GOT3 (cell line): ENCODE results near the gene MAP3K5.

Experiments
- DNase-seq: peaks from one replicate; lab custom pipeline; 2025; ENCODE audit warnings: mixed read lengths; lab: John Stamatoyannopoulos, UW

Gene MAP3K5

DNA sequence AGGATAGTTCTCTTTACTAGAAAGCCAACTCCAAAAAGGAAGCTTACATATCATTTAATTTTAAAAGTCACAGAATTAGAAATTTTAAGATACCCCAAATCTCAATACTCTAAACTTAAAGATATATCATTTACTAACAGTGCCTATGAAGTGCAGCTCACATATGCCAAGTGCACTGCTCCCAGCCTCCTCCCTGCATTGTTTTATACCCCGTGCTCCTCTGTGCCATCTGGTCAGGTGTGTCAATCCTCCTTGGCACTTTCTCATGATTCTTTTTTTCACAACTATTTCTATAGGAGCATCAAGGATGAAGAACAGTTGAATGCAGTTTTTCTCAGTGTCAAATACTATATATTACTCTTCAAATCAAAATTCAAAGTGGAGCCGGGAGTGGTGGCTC lies 250.9 kb downstream of the MAP3K5 start:
- DNase-seq = no peak

DNA sequence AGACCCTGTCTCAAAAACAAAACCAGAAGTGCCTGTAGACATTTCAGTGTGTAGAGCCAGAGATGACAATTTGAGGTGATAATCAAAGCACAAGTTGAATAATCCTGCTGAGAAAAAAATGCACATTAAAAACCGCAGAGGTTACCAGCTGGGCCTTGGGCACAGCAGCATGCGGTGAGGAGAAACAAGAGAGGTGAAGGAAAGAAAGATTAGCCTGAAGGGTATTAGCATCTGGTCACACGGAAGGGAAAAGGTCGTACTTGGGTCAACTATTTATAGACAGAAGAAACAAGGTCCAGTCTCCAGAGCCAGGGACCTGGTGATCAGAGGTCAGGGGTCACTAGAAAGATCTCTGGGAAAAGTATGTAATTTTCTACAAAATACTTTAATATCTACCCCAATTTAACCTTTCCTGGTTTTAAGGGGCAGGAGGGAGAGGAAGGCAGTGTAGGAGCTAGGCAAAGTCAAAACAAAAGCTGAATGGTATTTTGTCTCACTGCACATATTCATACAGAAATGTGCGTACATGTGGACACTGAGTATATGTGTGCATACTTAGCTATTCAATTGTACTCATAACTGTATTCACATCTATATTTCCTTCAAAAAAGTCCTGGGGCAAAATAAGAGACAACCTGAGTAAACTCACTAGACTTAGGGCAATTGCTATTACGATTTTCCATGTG lies 252.2 kb downstream of the MAP3K5 start:
- DNase-seq = no peak

DNA sequence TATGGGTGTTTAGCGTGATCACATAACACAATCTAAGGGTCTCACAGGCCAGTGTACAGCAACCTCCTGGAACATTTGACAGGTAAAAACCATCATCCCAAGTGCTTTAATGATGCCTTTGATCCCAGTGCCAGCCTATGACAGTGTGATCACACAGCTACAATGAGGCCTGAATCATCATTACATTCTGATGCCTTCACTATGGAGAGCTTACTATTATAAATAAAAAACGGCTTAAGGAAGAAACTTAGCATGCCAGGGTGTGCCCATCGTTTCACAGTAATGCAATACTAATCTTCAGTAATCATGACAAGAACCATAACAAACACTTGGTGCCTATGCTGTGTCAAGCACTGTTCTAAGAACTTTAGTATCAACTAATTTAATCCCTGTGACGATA lies 253.4 kb downstream of the MAP3K5 start:
- no peak for DNase-seq

DNA sequence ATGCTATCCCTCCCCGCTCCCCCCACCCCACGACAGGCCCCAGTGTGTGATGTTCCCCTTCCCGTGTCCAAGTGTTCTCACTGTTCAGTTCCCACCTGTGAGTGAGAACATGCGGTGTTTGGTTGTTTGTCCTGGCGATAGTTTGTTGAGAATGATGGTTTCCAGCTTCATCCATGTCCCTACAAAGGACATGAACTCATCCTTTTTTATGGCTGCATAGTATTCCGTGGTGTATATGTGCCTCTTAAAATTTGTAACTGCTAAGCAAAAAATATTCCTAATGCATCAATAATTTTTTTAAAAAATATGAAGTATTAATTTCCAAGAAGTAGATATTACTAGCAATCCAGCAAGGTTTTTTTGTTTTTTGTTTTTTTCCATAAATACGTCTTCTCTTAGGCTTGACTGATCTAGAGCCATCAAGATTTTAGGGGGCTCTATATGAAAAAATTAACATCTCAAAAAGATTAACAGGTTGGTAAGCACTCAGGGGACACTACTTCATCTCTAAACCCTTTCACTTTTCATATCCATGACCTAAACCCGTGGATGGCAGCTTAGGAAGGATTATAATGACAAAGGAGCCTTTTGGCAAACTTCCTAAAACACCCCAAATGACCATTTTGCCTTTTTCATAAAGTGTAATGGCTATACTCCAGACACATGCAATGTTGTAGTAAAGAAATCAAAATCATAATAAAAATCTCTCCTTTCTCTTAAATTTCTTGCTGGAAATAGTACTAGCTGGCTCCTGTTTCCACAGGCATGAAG lies 256.2 kb downstream of the MAP3K5 start:
- DNase-seq = no peak

DNA sequence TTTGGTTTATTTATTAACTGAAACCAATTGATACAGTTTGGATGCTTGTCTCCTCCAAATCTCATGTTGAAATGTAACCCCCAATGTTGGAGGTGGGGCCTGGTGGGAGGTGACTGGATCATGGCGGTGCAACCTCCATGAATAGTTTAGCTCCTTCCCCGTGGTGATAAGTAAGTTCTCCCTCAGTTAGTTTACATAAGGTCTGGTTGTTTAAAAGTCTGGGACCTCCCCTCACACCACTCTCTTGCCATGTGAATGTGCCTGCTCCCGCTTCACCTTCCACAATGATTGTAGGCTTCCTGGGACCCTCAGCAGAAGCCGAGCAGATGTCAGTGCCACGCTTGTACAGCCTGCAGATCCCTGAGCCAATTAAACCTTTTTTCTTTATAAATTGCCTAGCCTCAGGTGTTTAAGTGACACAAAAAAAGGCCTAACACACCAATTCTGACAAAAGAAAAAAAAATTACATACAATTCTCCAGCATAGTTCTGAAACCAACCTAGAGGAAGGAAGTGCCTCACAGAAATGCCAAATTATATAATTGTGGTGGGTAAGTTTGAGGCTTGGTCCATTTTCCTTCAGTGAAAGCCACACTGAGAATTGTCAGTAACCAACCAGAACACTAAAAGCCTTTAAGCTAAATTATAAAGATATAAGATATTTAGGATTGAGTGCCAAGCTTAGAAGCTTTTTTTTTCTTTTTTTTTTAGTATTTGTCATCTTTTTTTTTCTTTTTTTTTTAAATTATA lies 257.1 kb downstream of the MAP3K5 start:
- DNase-seq = no peak

DNA sequence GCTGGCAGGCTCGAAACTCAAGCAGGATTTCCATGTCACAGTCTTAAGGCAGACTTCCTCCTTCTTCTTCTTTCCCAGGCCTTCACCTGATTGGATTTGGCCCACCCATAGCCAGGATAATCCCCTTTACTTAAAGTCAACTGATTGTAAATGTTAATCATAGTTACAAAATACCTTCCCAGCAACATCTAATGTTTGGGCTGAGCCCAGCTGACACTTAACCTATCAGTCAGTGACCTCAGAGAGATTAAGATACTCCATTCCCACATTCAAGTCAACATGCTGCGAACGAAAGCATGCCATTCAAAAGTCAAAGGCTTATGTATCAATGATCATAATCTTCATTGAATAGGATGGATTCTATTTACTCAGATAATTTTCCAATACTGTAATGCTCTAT lies 258.0 kb downstream of the MAP3K5 start:
- no peak for DNase-seq

DNA sequence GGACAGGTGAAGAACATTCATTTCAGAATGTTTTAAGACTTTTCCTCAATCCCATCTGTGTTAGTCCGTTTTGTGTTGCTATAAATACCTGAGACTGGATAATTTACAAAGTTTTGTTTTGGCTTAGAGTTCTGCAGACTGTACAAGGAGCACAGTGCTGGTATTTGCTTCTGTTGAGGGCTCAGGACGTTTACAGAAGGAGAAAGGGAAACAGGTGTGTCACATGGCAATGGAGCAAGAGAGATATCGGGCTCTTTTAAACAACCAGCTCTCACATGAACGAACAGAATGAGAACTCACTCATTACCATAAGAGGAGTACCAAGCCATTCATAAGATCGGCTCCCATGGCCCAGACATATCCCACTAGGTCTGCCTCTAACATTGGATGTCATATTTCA lies 258.8 kb downstream of the MAP3K5 start:
- no peak for DNase-seq

DNA sequence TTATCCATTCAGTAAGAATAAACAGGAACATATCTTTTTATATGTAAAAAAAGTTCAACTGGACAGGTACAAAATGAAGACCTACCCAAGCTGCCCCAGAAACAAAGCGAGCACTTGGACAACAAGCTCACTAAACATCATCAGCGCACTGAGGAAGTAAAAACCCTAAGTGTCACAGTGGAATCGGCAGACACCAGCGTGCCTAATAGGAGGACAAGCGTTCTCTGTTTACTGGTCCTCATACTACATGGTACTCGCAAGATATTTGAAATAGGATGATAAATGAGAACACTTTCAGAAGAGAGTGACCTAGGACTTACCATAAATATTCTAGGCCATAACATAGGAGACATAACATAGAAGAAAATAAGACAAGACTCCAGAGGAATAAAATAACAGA lies 260.2 kb downstream of the MAP3K5 start:
- DNase-seq = no peak

DNA sequence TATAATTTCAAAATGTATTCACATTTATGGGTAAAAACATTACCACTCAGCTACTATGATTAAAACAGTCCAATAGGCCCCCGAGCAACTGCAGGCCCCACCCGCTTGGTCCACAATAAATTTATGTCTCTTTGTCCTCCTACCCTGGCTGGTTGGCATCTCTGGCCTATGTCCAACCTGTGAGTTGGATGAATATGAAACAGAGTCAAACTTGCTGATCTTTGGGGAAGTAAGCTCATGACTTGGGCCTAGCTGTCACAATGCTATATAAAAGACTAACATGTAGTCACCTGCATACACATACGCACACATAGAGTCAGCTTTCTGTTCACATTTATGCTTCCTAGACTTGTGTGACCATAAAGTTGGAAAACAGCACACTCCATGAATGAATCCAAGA lies 262.6 kb downstream of the MAP3K5 start:
- DNase-seq = no peak

DNA sequence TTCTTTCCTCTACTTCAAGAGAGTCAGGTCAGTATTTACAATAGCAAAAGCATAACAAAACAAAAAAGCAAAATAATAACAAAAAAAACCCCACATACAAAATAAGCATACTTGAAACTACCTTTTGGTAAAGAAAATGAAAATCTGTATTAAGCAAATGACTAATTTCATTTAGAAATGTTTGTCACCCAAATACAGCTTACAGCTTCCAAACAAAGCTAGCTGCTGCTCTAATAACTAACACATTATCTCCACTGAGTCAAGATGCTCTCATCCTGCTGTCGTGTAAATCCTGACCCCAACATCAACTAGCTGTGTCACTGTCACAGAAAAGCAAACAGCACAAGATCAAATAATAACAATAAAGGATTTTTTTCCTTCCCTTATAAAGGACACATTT lies 263.8 kb downstream of the MAP3K5 start:
- no peak for DNase-seq

DNA sequence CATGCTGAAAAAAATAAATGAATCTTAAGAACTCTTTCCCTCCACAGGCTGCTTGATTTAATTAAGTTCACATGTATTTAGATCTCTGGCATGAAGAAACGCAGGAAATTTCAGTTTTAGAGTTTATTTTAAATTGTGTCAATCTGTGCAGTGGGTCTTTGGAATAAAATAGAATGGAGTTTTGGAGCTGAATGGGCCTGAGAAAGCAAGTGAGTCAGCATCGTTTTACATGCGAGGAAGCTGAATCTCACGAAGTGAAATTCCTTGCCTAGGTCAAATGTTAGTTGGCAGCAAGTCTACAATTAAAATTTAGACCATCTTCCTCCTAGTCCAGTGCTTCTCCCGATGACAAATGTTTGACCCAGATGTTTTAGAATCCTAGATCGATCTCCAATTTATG lies 264.4 kb downstream of the MAP3K5 start:
- DNase-seq = no peak

DNA sequence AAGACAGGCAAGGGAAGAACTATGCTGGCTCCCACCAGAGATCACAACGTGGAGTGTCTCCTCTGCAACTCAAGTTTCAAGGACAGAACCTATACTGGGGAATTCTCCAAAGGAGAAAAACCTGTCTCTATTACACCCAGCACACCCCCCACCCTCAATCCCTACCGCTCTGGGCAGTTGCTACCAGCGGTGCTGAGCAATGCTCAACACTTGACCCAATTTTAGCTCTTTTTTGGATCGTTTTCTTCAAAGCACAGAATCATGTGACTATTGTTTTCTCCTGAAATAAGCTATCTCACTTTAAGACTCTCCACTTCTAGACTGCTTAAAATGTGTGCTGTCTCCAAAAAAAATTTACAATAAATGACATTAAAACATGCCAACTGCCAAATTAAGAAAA lies 265.3 kb downstream of the MAP3K5 start:
- DNase-seq = no peak

DNA sequence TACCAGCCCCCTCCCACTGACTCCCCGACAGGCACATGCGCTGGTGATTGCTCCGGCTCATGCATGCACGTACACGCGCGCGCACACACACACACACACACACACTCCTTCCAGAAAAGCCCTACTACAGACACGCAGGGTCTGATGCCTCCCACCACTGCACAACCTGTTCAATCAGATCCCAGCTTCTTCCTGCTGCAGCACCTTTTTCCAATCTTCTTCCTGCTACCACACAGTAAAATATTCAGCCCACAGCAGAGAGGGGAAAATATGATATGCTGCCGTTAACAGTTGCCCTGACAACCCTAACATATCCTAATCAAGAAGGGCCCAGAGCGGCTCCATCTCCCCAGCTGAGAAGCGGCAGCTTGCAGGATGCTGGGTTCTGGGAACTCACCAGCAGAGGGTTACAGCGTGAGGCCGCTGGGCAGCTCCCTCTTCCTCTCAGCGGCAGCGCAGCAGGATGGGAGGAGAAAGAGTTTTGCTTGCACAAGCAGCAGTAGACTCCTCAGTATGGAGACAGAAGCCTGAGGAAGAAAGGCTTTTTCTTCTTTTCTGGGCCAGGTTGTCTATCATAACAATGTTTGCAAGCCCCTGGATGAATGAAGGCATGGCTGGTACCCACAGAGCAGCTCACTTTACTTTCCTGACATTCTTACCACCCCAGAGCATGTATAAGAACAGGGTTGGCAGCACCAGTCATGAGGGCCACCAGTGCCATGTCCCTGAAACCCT lies 265.9 kb downstream of the MAP3K5 start:
- no peak for DNase-seq

DNA sequence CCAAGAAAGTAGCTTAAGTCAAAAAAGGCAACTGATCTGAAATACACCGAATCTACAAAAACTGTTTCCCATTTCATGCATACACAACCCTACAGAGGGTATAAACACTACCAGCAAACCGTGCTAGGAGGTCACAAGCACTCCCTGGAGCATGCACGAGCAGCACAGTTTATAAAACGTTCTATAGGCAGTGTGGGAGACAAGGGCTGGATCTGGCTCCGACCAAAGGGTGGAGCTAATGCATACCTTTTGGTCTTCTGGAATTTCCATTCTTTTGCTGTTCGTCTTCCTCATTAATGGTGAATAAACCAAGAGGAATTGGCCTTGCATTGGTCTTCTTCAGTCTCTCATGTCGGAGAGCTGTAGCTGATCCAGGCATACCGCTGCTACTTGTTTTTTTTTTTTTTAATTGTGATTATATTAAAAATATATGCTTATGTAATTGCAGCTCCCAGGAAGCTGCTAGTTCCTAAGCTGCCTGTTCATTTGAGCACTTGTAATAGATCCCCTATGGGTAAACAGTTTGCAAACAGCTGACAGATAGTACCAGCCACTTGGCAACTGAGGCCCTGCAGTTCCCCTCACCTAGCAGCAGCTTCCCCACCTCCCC lies 266.6 kb downstream of the MAP3K5 start:
- DNase-seq = no peak

DNA sequence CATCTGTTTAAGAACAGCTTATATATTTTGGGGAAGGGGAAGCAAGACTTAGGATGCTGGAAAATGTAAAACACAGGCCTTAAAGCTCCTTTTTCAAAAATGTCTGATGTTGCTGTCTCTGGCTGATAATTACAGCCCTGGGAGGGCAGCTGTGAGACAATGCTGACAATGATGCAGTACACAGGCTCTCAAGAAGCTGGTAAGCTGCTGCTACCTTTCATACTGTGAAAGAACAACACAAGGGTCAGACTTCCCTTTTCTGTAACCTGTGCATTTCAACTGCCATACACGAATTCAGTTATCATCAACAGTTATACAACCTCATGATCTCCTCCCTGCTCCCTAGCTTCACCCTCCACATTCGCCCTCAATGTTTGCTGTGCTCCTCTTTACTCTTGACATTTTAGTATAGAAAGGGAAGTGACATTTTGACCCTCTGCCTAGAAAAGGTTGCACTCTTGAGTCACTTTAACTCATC lies 267.3 kb downstream of the MAP3K5 start:
- DNase-seq = no peak

DNA sequence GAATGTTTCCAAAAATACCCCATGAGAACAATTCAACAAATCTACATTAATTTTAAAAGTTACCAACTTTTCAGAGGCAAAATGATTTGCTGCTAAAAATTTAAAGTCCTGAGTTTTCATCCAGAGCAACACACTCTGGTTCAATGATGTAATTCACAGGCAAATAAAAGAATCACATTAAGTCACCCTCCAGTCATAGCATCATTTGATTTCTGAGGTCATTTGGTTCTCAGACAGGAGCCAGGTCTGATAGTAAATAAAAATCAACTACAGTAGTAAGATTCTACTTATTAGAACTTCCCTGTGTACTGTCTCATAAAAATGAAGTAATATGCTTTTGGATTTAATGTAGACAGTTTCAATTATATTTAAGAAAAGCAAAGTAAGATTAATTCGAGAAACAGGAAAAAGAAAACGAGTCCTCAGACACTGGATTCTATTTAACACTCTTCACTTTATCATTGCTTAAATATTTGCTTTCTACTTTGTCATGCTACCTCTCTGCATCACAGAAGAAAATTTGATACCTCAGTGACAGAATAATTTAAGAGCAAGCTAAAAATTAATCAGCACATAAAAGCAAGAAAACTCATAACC lies 267.8 kb downstream of the MAP3K5 start:
- DNase-seq = no peak

DNA sequence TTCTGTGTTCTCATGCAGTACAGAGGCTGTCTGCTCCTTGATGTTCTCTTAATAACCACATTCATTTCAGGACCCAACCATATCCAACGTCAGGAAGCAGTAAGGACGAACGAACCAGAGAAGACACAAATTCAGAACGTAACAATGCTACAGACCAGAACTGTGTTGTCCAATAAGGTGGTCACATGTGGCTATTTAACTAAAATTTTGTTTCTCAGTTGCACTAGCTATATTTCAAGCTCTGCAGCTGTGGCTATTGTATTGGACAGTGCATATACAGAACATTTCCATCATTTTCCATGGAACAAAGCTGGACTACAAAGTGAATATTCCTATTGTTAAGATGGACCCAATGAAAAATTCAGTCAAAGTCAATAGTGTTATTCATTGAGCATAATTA lies 269.1 kb downstream of the MAP3K5 start:
- DNase-seq = no peak

DNA sequence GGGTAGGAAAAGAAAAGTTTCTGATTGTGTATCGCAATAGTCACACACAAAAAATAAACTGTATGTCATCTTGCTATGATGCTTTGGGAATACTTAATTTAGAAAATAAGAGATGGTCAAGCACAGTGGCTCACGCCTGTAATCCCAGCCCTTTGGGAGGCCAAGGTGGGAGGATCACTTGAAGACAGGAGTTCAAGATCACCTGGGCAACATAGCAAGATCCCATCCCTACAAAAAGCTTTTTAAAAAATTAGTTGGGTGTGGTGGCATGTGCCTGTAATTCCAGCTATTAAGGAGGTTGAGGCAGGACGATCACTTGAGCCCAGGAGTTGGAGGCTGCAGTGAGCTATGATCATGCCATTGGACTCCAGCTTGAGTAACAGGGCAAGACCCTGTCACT lies 269.6 kb downstream of the MAP3K5 start:
- no peak for DNase-seq

DNA sequence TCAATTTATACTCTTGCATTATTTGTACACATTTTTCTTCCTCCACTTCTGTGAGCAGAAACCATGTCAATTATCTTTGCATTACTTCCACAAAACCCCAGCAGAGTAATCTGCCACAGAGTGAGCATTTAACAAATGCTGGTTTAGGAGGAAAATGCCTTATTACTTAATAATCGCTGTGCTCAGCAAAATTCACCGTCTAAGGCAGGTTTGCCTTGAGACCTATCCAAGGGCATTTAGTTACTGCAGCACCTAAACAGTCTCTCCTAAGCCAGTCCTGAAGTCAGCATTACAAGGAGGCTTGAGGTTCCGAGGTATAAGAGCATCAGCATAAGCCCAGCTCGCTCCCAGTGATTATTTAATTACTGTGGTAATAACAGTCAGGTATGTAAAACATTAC lies 270.4 kb downstream of the MAP3K5 start:
- DNase-seq = no peak

DNA sequence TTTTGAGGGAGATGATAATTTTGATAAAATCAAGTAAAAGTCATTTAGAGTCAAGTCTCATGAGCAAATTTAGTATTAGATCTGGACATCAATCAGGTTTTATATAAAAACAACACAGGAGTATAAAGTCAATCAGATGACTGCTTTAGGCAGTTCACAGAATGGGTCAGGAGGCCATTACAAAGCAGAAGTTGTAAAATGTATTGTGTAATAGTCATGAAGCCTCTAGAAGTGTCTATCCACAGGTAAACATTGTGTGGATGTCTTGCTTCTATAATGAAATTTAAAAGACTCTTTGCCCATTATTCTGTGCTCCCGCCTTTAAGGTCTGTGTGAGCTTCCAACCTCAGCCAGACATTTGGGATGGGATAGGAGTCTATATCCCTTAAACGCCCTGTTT lies 270.9 kb downstream of the MAP3K5 start:
- DNase-seq = no peak

DNA sequence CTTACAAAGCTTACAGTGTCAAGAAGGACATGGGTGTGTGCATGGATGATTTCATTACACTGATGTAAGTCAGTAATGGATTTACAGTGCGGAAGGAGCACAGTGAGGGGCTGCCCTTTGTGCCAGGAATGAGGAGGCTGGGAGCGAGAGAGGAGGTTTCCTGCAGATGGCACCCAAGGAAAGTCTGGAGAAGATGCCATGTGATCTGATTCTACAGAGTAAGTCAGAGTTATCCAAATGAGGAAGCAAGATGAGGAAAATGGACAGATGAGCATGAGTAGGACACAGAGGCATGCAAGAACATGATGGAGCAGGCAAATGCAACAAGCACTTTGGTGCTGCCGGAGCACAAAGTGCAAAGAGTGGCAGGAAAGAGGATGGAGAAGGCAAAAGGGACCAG lies 271.8 kb downstream of the MAP3K5 start:
- DNase-seq = no peak
